NCI-H1930 (cell line): ENCODE results near the gene CRACDL.
"Not testable (repeated sequence)": the region's sequence is repeated elsewhere in the genome, so short reads cannot be mapped to it uniquely, and the experiment has no call there.

Source experiments
- DNase-seq, 2 experiments: peaks; one replicate each; lab custom pipeline; 2025; lab: John Stamatoyannopoulos, UW

CRACDL gene

GRCh38 chr2:98882971-98883779, 52.9 kb downstream of the CRACDL start:
- DNase-seq = no peak

- DNase-seq = no peak
These were observed 53.7 kb downstream of the CRACDL start for GRCh38 chr2:98882368-98882767.

- no peak for DNase-seq
These were observed 54.8 kb downstream of the CRACDL start for GRCh38 chr2:98881153-98881650.

GRCh38 chr2:98880266-98881152, 55.5 kb downstream of the CRACDL start:
- DNase-seq = no peak

- DNase-seq = not testable (repeated sequence)
These were observed 58.4 kb downstream of the CRACDL start for GRCh38 chr2:98877658-98878057.

- no peak for DNase-seq
These were observed 59.3 kb downstream of the CRACDL start for GRCh38 chr2:98876741-98877140.

- no peak for DNase-seq
These were observed 60.3 kb downstream of the CRACDL start for GRCh38 chr2:98875746-98876145.

GRCh38 chr2:98875081-98875728, 60.8 kb downstream of the CRACDL start:
- no peak for DNase-seq

GRCh38 chr2:98874186-98874689, 61.8 kb downstream of the CRACDL start:
- no peak for DNase-seq

GRCh38 chr2:98872526-98872925, 63.5 kb downstream of the CRACDL start:
- no peak for DNase-seq

GRCh38 chr2:98871506-98871905, 64.5 kb downstream of the CRACDL start:
- DNase-seq = no peak

GRCh38 chr2:98870516-98871158, 65.4 kb downstream of the CRACDL start:
- no peak for DNase-seq

- no peak for DNase-seq
These were observed 66.2 kb downstream of the CRACDL start for GRCh38 chr2:98869870-98870269.

GRCh38 chr2:98869272-98869641, 66.8 kb downstream of the CRACDL start:
- DNase-seq = no peak

GRCh38 chr2:98868548-98869271, 67.3 kb downstream of the CRACDL start:
- no peak for DNase-seq

GRCh38 chr2:98867539-98868309, 68.3 kb downstream of the CRACDL start:
- DNase-seq = no peak

GRCh38 chr2:98866033-98866432, 70.0 kb downstream of the CRACDL start:
- no peak for DNase-seq

- DNase-seq = no peak
These were observed 74.4 kb downstream of the CRACDL start for GRCh38 chr2:98861601-98862000.

- no peak for DNase-seq
These were observed 76.7 kb downstream of the CRACDL start for GRCh38 chr2:98859323-98859722.

GRCh38 chr2:98857001-98857400, 79.0 kb downstream of the CRACDL start:
- DNase-seq = no peak
